UCSD-AML1 (cell line): ENCODE measurements around the gene HAX1.
A peak's percentile ranks its signal among the peaks of the same experiment; 100 is the strongest.
"Not testable (repeated sequence)": the region's sequence is repeated elsewhere in the genome, so short reads cannot be mapped to it uniquely, and the experiment has no call there.

Experiments
- DNase-seq: peaks from one replicate; lab custom pipeline; 2025; ENCODE audit not compliant: unreplicated experiment; lab: John Stamatoyannopoulos, UW

Gene HAX1

DNA sequence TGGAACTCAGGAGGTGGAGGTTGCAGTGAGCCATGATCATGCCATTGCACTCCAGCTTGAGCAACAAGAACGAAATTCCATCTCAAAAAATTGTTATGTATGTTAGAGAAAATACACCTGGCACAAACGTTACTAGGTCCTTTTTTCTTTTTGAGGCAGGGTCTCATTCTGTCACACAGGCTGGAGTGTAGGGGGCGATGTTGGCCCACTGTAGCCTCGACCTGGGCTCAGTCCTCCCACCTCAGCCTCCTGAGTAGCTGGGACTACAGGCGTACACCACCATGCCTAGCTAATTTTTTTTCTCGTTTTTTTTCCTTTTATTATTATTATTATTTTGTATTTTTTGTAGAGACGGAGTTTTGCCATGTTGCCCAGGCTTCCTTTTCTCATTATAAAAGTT, 4.4 kb downstream of the HAX1 start:
- peak; percentile 29 for DNase-seq

DNA sequence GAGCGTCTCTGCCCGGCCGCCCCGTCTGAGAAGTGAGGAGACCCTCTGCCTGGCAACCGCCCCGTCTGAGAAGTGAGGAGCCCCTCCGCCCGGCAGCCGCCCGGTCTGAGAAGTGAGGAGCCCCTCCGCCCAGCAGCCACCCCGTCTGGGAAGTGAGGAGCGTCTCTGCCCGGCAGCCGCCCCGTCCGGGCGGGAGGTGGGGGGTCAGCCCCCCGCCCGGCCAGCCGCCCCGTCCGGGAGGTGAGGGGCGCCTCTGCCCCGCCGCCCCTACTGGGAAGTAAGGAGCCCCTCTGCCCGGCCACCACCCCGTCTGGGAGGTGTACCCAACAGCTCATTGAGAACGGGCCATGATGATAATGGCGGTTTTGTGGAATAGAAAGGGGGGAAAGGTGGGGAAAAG, 15.2 kb downstream of the HAX1 start:
- DNase-seq: not testable (repeated sequence)

DNA sequence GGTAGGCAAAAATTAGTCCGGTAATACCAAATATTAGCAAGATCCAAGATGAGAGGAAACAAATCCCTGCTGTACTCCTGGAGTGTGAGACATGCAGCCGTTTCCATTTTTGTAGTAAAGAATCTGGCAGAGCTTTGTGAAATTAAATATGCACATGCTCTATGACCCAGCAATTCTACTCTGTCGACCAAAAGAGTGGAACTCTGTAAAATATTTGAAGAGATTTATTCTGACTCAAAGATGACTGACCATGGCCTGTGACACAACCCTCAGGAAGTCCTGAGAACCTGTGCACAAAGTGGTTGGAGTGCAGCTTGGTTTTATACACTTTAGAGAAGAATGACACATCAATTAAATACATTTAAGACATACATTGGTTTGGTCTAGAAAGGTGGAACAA, 16.2 kb downstream of the HAX1 start:
- no peak for DNase-seq

DNA sequence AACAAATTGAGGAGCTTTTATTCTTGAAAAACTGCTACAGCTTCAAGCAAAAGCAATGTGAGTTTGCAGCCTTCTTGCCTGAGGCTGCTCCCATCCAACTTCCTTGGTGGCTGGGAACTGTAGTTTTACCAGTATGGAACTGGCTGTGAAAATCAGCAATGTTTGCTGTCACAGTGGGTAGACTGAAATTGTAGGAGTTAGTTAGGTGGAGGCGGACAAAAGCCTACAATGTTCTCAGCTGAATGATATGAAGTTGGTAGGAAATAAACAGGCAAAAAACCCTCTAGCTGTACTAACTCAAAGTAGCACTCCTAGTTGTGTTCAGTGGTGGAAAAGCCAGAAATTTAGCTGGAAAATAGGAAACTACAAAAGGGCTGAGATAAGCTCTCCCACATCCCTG, 18.5 kb downstream of the HAX1 start:
- no peak for DNase-seq

DNA sequence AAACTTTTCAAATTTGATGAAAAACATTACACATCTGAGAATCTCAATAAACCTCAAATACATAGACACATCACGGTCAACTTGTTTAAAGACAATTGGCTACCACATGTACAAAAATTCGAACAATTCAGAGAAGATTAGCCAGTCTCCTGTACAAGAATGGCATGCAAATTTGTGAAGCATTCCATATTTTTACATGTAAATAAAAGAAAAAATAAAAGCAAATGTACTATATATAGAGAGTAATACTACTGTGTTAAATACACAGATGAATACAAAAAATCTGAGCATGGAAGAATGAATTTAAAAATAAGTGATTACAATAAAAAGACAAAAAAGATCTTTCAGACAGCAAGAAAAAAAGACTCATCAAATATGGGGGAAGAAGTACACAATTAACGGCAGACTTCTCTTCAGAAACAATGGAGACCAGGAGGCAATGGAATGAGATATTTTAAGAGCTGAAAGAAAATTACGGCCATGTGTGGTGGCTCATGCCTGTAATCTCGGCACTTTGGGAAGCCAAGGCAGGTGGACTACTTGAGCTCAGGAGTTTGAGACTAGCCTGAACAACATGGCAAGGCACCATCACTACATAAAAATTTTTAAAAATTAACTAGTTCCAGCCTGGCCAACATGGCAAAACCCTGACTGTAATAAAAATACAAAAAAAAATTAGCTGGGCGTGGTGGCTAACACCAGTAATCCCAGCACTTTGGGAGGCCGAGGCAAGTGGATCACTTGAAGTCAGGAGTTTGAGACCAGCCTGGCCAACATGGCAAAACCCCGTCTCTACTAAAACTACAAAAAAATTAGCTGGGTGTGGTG, 23.2 kb downstream of the HAX1 start:
- DNase-seq: no peak

DNA sequence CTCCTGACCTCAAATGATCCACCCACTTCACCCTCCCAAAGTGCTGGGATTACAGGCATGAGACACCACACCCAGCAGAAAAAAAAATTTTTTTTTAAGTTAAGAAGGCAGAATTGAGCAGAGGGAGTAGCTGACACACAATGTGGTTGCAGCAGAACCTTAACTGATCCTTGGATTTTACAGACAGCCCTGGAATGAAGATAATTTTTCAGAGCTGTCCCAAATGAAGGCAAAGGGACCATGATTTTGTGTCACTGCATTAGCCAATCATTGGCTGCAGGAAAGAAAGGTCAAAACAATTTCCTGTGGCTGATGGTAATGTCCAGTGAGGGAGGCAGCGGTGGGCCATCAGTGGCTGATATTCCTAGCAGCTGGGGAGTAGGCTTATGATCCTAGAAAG, 29.2 kb downstream of the HAX1 start:
- no peak for DNase-seq

DNA sequence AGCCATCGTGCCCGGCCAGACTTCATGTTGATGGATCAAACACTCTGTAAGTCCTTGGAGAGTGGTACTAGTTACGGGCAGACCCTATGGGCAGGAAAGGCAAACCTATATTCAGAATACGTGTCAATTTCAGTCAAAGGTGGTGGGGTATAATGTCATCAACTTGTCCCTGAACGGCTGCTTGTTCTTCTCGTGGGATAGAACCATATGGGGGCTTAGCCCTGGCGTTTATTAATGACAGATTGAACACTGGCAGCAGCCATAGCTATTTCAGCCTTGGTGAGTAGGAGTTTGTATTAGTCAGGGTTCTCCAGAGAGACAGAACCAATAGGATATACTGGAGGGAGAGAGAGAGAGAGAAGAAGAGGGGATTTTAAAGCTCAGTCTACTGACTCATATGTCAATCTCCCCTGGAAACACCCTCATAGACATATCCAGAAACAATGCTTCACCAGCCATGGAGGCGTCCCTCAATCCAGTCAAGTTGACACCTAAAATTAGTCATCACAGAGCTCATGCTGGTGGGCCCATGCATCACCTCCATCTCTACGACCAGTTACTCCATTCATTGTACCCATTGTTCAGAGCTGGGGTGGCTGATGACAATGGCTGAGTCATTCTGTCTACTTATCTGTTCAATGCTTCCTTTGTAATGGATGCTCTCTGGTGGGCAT, 32.4 kb downstream of the HAX1 start:
- no peak for DNase-seq

DNA sequence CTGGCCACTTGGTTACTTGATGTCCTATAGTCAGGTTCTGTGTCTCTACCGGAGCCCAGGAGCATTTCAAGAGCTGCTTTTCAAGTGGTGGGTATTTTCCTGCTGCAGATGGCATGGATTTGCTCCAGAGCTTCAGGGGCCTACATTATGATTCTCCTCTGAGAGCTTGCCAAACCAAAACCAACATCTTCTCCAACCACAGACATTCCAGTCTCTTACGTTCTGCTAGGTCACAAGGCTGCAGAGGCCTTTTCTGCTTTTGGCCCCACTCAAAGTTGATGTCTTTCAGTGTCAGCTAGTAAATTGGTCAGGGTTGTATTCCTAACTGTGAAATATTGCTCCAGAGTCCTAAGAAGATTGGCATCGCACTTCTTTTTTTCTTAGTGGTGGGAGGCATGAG, 33.7 kb downstream of the HAX1 start:
- DNase-seq: no peak

DNA sequence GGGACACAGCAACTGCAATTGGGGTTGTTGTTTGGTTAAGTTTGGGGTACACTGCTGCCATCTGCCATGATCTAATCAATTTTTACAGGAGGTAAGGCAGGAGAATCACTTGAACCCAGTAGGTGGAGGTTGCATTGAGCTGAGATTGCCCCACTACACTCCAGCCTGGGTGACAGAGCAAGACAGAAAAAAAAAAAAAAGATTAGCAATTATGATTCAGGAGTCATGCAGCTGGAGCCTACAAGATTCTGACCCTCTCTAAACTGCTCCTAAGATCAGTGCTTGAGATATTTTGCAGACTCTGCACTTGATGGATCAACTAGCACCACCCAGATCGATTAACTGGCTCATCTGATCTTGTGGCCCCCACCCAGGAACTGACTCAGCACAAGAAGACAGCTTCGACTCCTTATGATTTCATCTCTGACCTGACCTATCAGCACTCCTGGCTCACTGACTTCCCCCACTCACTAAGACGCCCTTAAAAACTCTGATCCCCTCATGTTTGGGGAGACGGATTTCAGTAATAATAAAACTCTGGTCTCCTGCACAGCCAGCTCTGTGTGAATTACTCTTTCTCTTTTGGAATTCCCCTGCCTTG, 35.3 kb downstream of the HAX1 start:
- DNase-seq: not testable (repeated sequence)

DNA sequence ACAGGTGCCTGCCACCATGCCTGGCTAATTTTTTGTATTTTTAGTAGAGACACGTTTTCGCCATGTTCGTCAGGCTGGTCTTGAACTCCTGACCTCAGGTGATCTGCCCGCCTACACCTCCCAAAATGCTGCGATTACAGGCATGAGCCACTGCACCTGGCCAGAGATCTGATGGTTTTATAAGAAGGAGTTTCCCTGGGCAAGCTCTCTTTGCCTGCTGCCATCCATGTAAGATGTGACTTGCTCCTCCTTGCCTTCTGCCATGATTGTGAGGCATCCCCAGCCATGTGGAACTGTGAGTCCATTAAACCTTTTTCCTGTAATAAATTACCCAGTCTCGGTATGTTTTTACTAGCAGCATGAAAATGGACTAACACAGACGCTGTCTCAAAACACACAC, 36.7 kb downstream of the HAX1 start:
- DNase-seq: not testable (repeated sequence)

DNA sequence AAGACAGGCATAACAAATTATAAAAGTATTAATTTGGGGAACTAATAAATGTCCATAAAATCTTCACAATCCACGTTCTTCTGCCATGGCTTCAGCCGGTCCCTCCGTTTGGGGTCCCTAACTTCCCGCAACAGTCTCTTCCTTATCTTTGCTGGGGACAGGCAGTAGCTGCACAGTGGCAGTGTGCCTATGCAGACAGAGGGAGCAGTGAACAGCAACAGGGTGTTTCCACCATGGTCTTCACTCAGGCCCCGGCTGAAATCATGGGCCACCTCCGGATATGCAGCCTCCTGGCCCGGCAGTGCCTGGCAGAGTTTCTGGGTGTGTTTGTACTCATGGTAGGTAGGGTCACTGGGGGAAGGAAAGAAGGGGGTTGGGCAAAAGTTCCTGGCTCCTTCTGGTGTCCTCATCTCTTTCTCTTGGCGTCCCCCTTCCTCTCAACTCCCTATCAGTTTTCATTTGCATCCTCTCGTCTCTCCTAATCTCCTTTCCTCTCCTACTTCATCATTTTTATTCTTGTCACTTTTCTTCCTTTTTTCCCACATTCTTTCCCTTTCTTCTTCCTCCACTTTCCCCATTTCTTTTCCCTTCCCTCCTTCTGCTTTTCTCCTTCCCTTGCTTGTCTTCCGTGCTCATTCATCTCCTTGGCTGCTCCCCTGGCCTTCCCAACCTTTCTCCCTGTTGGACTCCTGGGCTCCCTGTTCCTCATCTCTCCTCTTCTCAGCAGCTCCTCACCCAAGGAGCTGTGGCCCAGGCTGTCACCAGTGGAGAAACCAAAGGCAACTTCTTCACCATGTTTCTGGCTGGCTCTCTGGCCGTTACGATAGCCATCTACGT, 40.0 kb downstream of the HAX1 start:
- not testable (repeated sequence) for DNase-seq

DNA sequence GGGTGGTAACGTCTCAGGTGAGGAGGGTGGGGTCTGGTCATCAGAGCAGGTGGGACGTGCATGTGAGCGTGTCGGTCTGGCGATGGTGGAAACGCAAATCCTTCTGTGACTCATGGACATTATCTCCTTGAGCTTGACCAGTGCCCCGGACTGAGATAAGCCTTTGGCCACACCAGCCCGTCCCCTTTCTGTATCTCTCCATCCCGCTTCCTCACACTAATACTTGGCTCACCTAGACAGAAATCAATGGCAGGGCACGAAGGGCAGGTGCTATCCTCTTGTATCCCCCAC, 40.6 kb downstream of the HAX1 start:
- DNase-seq: no peak

DNA sequence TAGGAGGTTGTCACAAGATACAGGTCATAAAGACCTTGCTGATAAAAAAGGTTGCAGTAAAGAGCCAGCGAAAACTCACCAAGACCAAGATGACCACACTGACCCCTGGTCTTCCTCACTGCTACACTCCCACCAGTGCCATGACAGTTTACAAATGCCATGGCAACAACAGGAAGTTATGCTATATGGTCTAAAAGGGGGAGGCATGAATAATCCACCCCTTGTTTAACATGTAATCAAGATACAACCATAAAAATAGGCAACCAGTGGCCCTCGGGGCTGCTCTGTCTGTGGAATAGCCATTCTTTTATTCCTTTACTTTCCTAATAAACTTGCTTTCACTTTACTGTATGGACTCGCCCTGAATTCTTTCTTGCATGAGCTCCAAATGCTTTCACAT, 41.8 kb downstream of the HAX1 start:
- DNase-seq: not testable (repeated sequence)

DNA sequence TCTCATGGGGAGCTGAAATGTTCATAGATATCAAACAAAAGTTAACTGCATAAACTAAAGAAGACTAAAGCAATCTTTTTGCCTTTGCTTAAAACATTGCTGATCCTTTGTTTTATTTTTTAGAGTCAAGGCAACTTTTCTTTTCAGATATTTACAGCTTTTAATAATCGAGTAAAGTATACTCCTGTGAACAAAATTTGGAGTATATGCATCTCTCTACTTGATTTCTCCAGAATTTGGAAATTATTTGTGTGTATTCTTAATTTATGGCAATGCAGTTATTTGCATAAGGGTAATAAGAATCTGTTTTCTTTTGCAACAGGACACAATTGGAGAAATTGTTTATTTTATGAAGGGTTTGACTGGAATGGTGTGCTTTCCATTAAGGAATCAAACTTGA, 44.3 kb downstream of the HAX1 start:
- no peak for DNase-seq

DNA sequence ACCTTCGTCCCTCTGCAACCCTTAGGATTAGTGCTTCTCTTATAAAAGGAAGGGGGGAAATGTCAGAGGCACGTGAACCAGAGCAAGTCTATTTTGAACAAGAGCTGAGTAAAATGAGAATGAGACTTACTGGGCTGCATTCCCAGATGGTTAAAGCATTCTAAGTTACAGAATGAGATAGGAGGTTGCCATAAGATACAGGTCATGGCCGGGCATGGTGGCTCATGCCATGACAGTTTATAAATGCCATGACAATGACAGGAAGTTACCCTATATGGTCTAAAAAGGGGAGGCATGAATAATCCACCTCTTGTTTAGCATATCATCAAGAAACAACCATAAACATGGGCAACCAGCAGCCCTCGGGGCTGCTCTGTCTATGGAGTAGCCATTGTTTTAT, 46.0 kb downstream of the HAX1 start:
- DNase-seq: no peak

DNA sequence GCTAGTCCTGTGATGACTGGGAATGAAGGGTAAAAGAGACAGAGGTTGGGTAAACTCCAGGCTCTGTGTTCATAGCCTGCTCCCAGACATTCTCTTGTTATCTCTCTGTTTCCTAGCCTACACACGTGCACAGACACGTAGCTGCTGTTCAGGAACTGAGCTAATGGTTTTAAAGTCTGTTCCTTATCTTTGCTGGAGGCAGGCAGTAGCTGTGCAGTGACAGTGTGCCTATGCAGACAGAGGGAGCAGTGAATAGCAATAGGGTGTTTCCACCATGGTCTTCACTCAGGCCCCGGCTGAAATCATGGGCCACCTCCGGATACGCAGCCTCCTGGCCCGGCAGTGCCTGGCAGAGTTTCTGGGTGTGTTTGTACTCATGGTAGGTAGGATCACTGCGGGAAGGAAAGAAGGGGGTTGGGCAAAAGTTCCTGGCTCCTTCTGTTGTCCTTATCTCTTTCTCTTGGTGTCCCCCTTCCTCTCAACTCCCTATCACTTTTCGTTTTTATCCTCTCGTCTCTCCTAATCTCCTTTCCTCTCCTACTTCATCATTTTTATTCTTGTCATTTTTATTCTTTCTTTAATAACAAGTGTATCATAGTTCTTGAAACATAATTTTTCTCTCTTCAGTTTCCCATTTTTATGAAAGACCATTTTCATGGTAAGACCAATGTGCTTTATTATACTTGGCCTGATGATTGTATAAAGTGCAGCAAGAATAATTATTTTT, 48.6 kb downstream of the HAX1 start, which contains the start of gene AQP10:
AQP10 (plus strand) TSS at position 212 of the 727 bp plus-strand sequence; CDS start at position 275, 63 bp downstream.
- DNase-seq: peak; percentile 52

DNA sequence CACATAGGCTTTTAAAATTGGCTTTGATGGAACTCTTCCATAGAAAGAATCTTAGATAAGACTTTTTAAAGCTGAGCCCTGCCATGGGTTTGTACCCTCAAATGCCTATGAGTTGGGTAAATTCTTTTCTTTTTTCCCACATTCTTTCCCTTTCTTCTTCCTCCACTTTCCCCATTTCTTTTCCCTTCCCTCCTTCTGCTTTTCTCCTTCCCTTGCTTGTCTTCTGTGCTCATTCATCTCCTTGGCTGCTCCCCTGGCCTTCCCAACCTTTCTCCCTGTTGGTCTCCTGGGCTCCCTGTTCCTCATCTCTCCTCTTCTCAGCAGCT, 49.1 kb downstream of the HAX1 start:
- DNase-seq: not testable (repeated sequence)

DNA sequence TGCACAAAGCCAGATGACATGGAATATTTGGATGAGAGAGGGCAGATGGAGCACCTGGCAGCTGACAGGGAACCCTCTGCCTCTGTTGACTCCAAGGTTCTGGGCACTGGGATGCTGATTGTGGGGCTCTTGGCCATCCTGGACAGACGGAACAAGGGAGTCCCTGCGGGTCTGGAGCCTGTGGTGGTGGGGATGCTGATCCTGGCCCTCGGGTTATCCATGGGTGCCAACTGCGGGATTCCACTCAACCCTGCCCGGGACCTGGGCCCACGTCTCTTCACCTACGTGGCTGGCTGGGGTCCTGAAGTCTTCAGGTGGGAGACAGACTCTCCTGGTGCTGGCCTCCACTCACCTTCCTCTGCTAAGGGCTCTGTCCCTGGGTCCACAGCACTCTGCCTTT, 51.1 kb downstream of the HAX1 start:
- DNase-seq: no peak

DNA sequence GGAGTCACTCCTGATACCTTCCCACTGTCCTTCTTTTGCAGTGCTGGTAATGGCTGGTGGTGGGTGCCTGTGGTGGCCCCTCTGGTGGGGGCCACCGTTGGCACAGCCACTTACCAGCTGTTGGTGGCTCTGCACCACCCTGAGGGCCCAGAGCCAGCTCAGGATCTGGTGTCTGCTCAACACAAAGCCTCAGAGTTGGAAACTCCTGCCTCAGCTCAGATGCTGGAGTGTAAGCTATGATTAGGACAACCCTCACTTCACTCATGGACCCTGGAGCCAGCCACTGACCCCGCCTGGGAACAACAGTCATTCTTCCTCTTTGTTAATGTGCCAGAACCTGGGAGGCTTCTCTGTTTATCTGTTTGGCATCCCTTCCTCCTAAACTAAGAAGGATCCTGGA, 51.8 kb downstream of the HAX1 start:
- no peak for DNase-seq

DNA sequence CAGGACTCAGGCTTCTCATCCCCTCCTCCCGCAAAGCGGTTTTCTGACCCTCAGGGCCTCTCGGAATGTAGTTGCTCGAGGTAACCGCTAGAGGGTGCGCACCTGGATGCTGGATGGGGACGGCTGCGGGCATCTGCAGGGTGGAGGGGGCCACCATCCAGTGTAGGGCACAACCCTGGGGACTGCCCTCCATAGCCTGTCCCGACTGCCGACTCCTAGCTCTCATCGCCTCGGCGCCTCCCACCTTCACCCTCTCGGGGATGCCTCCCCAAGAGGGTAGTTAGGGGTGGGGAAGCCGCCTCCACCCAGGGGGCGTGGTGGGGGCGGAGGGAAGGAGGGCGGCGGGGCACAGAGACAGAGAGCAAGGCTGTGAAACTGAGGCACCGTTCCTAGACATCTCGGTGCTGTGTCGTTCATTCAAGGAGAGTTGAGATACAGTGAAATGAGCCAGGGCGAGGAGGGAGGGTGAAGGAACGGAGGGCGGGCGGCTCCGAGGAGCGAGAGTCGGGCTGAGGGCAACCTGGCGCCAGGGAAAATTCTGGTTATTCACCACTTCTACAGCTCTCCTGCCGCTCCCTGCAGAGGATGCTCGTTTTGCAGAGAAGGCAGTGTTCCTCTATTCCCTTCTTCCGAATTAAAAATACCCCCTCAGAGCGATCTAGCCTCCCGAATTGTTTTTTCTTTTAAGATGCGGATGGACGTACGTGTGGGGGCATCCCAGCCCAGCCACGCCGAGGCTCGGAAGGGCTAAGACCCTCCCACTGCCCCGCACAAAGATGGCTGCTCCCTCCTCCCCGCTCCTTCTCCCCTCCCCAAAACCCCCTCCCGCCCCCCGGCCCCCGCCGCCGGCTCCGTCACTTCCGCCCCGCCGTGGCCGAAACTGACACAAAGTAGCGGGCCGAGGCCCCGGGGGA, 52.5 kb downstream of the HAX1 start, which contains the start of gene ATP8B2:
ATP8B2 (plus strand) TSS at position 857 of the 914 bp plus-strand sequence. CDS start 2,617 bp downstream, outside the sequence.
- DNase-seq: peak; percentile 78
